ENCODE data around the gene TPCN2.

TPCN2 gene

DNA sequence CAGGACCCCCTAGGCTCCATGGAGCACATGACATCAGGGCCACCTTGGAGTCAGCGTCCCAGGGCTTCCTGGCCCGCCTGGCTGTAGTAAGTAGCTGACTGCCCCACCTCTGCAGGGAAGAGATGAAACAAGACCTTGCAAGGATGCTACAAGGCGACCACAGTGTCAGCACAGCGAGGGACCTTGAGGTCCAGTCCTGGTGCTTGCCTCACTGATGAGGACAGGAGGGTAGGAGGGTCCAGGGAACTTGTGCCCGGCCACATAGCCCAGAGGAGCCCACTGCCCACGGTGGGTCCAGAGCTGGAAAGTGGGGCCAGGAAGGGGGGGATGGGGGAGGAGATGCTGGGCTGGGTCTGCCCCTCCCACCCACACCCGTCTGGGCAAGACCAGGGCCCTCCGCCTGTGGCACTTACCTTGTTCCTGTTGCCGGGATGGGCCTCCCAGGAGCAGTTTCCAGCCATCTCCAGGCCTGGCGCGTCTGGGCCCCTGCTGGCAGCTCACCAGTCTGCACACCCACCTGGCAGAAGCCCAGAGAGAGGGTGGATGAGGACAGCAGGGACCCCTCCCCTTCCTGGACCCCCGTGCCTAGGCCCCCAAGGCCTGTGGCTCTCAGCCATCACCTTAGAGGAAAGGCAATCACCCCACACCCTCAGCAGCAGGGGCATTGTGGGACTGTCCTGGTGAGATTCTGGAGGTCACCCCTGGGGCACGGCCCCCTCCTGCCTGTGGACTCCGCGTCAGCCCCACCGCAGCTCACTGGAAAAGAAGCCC lies 39.1 kb upstream of the TPCN2 start:
- Histone ChIP-seq H3K36me3 (ENCODE audit: control insufficient read depth in 5 of 5, insufficient read depth in 5 of 5, low read length in 5 of 5) (peaks cover 0 to 15% (median 4%) of the 10 kb centered on the region in 5 donors), H3K4me3 (ENCODE audit: low read depth in 1 of 5, low read length in 5 of 5) (peak overlapping the region in 1 of 5 donors; percentile 69), H3K4me1 (ENCODE audit: control insufficient read depth in 5 of 5, insufficient read depth in 5 of 5, low read length in 5 of 5) (peaks cover 8 to 78% (median 68%) of the 10 kb centered on the region in 5 donors), H3K9ac (ENCODE audit: low read length in 5 of 5) (peak overlapping the region in 3 of 5 donors; percentile 6 to 23 (median 20)), H3K27me3 (ENCODE audit: control insufficient read depth in 5 of 5, insufficient read depth in 4 of 5, low read length in 5 of 5) (peaks cover 3 to 46% (median 7%) of the 10 kb centered on the region in 5 donors), H3K9me3 (ENCODE audit: control insufficient read depth in 5 of 5, low read length in 5 of 5) (no peaks in the 10 kb centered on the region), H3K27ac (ENCODE audit: low read depth, low read length) (peak overlapping the region; percentile 60)

DNA sequence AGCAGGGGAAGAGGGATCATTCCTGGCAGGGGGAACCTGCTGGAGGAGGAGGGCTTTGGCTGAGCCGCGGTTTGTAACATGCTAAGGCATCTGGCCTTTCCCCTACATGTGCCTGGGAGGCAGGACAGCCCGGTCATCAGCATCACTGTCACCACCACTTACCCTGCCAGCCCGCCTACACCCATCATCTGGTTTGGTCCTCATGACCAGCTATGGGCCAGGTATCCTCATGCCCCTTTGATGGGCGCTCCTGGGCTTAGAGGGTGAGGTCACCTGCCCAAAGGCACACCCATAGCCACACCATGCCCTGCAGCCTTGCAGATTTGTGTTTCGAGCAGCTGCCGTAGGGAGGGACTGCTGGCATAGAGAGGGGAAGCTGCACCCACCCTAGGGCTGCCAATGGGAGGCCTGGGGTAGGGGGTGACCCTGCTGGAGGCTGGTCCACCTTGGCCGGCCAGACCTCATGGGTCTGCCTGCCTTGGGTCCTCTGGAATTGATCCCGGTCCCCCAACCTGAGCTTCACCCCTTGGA lies 38.3 kb upstream of the TPCN2 start:
- Histone ChIP-seq H3K4me1 (ENCODE audit: control insufficient read depth in 5 of 5, insufficient read depth in 5 of 5, low read length in 5 of 5) (peaks cover 8 to 80% (median 72%) of the 10 kb centered on the region in 5 donors), H3K9me3 (ENCODE audit: control insufficient read depth in 5 of 5, low read length in 5 of 5) (no peaks in the 10 kb centered on the region), H3K36me3 (ENCODE audit: control insufficient read depth in 5 of 5, insufficient read depth in 5 of 5, low read length in 5 of 5) (peaks cover 0 to 7% (median 2%) of the 10 kb centered on the region in 5 donors), H3K27ac (ENCODE audit: low read depth, low read length) (peak overlapping the region; percentile 60), H3K4me3 (ENCODE audit: low read depth in 1 of 5, low read length in 5 of 5) (peak overlapping the region; percentile 5 to 69 (median 63)), H3K9ac (ENCODE audit: low read length in 5 of 5) (peak overlapping the region in 3 of 5 donors; percentile 20 to 51 (median 23)), H3K27me3 (ENCODE audit: control insufficient read depth in 5 of 5, insufficient read depth in 4 of 5, low read length in 5 of 5) (peaks cover 3 to 54% (median 7%) of the 10 kb centered on the region in 5 donors)

DNA sequence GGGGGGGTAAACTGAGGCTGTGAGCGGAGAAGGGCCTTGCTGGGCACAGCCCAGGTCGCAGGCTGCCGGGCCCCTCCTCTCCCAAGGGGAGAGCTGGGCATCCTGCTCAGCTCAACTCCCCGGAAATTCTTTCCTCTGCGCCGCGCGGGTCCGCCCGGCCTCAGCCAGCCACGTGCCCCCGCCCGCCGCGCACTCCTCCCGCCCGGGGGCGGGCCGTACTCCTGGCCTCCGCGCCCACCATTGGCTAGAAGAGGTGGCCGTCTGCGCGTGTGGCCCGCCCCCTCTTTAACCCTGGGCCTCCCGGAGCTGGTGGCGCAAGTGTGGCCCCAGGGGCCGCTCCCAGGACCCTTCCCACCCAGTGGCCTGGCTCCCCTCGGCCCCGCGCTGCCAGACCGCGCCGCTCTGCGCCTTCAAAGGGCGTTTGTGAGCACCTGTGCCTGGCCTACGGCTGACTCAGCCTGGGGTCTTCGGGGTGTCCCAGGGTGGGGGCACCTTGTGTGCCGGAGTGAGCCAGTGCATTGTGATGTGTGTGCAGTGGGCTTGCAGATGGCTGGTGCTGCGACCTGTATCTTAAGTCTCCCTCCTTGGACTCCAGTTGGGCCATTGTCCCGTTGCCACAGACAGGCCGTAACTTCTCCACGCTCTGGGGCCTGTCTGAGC lies 37.6 kb upstream of the TPCN2 start:
- H3K9me3 ChIP-seq (ENCODE audit: control insufficient read depth in 5 of 5, low read length in 5 of 5), result no peaks in the 10 kb centered on the region
- H3K9ac ChIP-seq (ENCODE audit: low read length in 5 of 5), result peak overlapping the region in 2 of 5 donors; percentile 51 to 66
- peaks cover 3 to 53% (median 7%) of the 10 kb centered on the region in 5 donors for H3K27me3 ChIP-seq (ENCODE audit: control insufficient read depth in 5 of 5, insufficient read depth in 4 of 5, low read length in 5 of 5)
- H3K27ac ChIP-seq (ENCODE audit: low read depth, low read length), result peak overlapping the region; percentile 60
- H3K4me3 ChIP-seq (ENCODE audit: low read depth in 1 of 5, low read length in 5 of 5), result peak overlapping the region; percentile 49 to 69 (median 63)
- H3K36me3 ChIP-seq (ENCODE audit: control insufficient read depth in 5 of 5, insufficient read depth in 5 of 5, low read length in 5 of 5), result no peaks in the 10 kb centered on the region
- peaks cover 8 to 80% (median 72%) of the 10 kb centered on the region in 5 donors for H3K4me1 ChIP-seq (ENCODE audit: control insufficient read depth in 5 of 5, insufficient read depth in 5 of 5, low read length in 5 of 5)

DNA sequence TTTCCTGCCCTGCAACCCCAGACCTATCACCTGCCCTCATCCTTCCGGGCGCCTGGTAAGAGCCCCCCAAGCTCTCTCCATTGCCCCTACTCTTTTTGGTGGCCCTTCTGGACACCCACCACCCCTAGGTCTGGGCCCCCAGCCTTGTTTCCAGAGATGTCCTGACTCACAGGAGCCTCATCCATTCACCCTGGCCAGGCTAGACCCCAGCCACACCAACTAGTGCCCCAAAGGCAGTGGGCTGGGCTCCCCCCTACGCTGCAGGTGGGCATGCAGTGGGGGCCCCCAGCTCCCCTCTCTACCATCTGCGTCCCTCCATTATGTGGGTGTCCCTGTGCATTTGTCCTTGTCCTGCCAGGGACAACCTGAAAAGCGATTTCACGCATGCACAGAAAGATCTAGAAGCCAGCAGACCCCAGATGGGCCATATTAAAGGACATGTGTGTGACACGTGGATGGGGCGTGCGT lies 37.1 kb upstream of the TPCN2 start:
- Histone ChIP-seq H3K27me3 (ENCODE audit: control insufficient read depth in 5 of 5, insufficient read depth in 4 of 5, low read length in 5 of 5) (peaks cover 3 to 56% (median 7%) of the 10 kb centered on the region in 5 donors), H3K36me3 (ENCODE audit: control insufficient read depth in 5 of 5, insufficient read depth in 5 of 5, low read length in 5 of 5) (no peaks in the 10 kb centered on the region), H3K9ac (ENCODE audit: low read length in 5 of 5) (peak overlapping the region in 3 of 5 donors; percentile 47 to 66 (median 58)), H3K4me1 (ENCODE audit: control insufficient read depth in 5 of 5, insufficient read depth in 5 of 5, low read length in 5 of 5) (peaks cover 8 to 80% (median 72%) of the 10 kb centered on the region in 5 donors), H3K9me3 (ENCODE audit: control insufficient read depth in 5 of 5, low read length in 5 of 5) (no peaks in the 10 kb centered on the region), H3K4me3 (ENCODE audit: low read depth in 1 of 5, low read length in 5 of 5) (peak overlapping the region; percentile 43 to 69 (median 63)), H3K27ac (ENCODE audit: low read depth, low read length) (peak overlapping the region; percentile 60)

DNA sequence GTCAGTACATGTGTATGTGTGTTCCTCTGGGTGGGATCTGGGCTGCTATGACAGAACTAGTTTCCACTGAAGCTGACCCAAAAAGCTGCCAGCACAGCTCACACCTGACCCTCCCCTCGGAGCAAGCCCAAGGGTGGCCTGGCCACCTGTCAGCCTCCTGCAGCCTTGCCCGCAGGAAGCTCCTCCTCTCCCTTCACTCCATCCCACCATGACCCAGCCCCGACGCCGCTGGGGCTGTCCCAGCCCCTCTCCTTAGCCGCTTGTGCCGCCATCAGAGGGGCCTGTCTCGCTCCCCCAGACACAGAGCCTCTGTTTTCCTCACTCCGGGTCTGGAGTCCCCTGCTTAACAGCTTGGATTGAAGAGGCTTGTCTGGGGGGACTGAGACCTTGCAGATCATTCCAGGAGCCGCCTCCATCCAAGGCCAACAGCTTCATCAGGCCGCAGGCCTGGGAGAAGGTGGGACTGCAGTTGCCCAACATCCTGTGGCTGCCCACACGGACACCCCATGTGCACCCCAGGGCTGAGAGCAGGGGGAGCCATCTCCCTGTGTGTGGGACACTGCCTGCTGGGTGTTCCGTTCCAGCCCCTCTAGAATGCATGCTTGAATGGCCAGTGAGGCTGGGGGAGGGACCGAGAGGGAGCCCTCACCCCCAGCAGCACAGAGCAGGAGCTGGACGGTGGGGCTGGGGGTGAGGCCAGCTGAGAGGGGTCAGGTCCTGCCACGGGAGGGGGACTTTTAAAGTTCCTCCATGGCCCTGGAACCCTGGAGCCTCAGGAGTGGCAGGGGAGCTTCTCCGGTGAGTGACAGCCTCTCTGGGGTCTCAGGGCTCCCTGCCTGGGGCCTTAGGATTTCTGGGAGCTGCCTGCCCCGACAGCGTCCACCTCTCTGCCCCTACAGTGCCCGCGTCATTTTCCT lies 36.4 kb upstream of the TPCN2 start:
- Histone ChIP-seq H3K27me3 (ENCODE audit: control insufficient read depth in 5 of 5, insufficient read depth in 4 of 5, low read length in 5 of 5) (peaks cover 3 to 56% (median 7%) of the 10 kb centered on the region in 5 donors), H3K27ac (ENCODE audit: low read depth, low read length) (peak overlapping the region; percentile 60), H3K9ac (ENCODE audit: low read length in 5 of 5) (peak overlapping the region in 3 of 5 donors; percentile 47 to 63 (median 58)), H3K9me3 (ENCODE audit: control insufficient read depth in 5 of 5, low read length in 5 of 5) (no peaks in the 10 kb centered on the region), H3K4me3 (ENCODE audit: low read depth in 1 of 5, low read length in 5 of 5) (peak overlapping the region; percentile 30 to 69 (median 63)), H3K36me3 (ENCODE audit: control insufficient read depth in 5 of 5, insufficient read depth in 5 of 5, low read length in 5 of 5) (no peaks in the 10 kb centered on the region), H3K4me1 (ENCODE audit: control insufficient read depth in 5 of 5, insufficient read depth in 5 of 5, low read length in 5 of 5) (peaks cover 8 to 75% (median 70%) of the 10 kb centered on the region in 5 donors)

DNA sequence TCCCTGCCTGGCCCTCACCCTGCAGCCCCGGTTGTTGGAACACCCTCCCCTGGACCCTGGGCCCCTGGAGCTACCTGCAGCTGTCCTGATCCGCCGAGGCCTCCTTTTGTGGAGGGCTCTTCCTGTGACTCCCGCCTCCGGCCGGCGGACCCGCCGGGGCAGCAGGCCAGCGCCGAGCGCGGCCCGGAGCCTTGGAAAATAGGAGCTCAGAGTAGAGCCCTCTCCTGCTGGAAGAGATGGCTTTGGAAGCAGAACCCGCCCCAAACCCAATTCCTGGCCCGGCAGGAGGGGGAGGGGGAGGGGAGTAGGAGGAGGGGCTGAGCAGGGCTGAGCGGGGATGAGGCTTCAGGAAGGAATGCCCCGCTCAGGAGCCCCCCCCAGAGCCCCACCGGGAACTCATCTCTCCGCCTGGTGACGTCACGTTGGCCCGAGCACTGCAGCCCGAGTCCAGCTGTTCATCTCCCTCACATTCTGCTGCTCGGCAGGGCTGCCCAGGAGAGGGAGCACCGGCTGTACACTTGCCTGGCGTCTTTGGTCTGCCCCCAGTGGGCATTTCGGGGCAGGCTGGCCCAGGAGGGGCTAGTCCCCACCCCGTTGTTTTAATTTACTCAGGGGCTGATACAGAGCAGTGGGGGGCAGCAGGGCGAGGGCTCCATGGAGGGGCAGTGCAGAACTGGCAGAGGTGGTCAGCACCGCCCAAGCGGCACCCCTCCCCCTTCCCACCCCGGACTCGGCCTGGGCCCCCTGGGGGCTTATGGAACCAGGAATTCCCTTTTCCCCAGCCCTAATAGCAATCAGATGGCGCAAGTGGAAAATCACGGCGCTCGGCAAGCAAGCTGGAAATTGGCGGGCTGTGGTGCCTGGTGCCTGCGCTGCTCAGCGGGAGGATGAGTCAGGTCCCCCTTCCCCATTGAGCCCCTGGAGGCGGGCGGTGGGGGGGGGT lies 35.5 kb upstream of the TPCN2 start, which contains the start of gene MRGPRF:
TSS of gene MRGPRF (minus strand) at position 238 of the 943 bp plus-strand sequence. CDS start 3,345 bp downstream, outside the sequence.
- peak within 1 kb of the TSS; percentile 60 for H3K27ac ChIP-seq (ENCODE audit: low read depth, low read length)
- peak within 1 kb of the TSS in 4 of 5 donors; percentile 30 to 69 (median 64) for H3K4me3 ChIP-seq (ENCODE audit: low read depth in 1 of 5, low read length in 5 of 5)
- H3K27me3 ChIP-seq (ENCODE audit: control insufficient read depth in 5 of 5, insufficient read depth in 4 of 5, low read length in 5 of 5), result peaks cover 3 to 56% (median 7%) of the 10 kb centered on the region in 5 donors
- H3K36me3 ChIP-seq (ENCODE audit: control insufficient read depth in 5 of 5, insufficient read depth in 5 of 5, low read length in 5 of 5), result no peaks in the 10 kb centered on the region
- no peaks in the 10 kb centered on the region for H3K9me3 ChIP-seq (ENCODE audit: control insufficient read depth in 5 of 5, low read length in 5 of 5)
- H3K4me1 ChIP-seq (ENCODE audit: control insufficient read depth in 5 of 5, insufficient read depth in 5 of 5, low read length in 5 of 5), result peaks cover 6 to 66% (median 60%) of the 10 kb centered on the region in 5 donors
- H3K9ac ChIP-seq (ENCODE audit: low read length in 5 of 5), result peak within 1 kb of the TSS in 3 of 5 donors; percentile 47 to 63 (median 58)

DNA sequence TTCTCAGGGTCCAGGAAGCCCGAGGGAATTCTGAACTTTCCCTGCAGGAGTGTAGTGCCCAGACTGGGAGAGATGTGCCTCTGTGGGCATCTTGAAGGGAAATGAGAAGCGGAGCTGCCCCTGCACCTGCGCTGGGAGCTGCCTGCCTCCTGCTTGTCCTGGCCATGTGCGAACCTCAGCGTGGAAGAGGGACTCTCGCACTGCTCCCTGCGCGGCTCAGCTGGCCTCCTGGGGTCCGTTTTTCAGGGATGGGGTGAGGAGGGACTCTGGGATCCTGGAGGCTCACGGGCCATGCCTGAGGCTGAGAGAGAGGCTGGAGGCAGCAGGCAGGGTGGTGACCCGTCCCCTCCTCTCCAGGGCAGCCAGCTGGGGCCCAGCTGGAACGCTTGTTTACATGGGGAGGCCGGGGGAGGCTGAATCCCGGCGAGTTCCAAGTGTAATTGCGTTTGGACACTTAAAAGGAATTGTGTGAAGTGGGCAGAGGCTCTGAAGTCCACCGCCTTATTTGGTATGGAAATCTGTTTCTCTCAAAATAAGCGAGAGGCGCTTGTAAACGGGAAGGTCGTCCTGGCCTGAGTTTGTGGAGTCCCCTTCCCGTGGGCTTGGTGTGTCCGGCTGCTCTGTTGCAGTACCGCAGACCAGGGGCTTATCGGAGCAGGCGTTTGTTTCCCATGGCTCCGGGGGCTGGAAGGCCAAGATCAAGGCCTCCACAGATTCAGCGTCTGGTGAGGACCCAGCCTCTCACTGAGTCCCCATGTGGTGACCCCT lies 34.5 kb upstream of the TPCN2 start:
- H3K27me3 ChIP-seq (ENCODE audit: control insufficient read depth in 5 of 5, insufficient read depth in 4 of 5, low read length in 5 of 5), result peaks cover 3 to 56% (median 7%) of the 10 kb centered on the region in 5 donors

More for the DNA sequence above, 34.5 kb upstream of the TPCN2 start:
- H3K4me1 ChIP-seq (ENCODE audit: control insufficient read depth in 5 of 5, insufficient read depth in 5 of 5, low read length in 5 of 5), result peaks cover 6 to 61% (median 52%) of the 10 kb centered on the region in 5 donors
- H3K27ac ChIP-seq (ENCODE audit: low read depth, low read length), result peak overlapping the region; percentile 50
- H3K4me3 ChIP-seq (ENCODE audit: low read depth in 1 of 5, low read length in 5 of 5), result peak overlapping the region in 3 of 5 donors; percentile 11 to 30 (median 13)
- H3K9ac ChIP-seq (ENCODE audit: low read length in 5 of 5), result peak overlapping the region in 1 of 5 donors; percentile 30
- H3K36me3 ChIP-seq (ENCODE audit: control insufficient read depth in 5 of 5, insufficient read depth in 5 of 5, low read length in 5 of 5), result no peaks in the 10 kb centered on the region
- H3K9me3 ChIP-seq (ENCODE audit: control insufficient read depth in 5 of 5, low read length in 5 of 5), result no peaks in the 10 kb centered on the region

Measured in subcutaneous abdominal adipose tissue (tissue), 5 donors.